HEK293T (cell line): ENCODE results near the gene NTSR1.

Experiments
- ARNT ChIP-seq: fragments of 450-650 bp; IDR thresholded peaks from 2 replicates; pipeline ENCODE4 v1.6.1; 2017; ENCODE audit warnings: mild to moderate bottlenecking
- CTBP1 ChIP-seq: fragments of 450-650 bp; IDR thresholded peaks from 2 replicates; pipeline ENCODE4 v1.6.1; 2016; ENCODE audit warnings: borderline replicate concordance
- ELF4 ChIP-seq: fragments of 450-650 bp; IDR thresholded peaks from 2 replicates; pipeline ENCODE4 v1.6.1; 2017; ENCODE audit warnings: antibody characterized with exemption
- FOXA1 ChIP-seq: fragments of 450-650 bp; IDR thresholded peaks from 2 replicates; pipeline ENCODE4 v1.6.1; 2016; ENCODE audit warnings: mild to moderate bottlenecking
- FOXM1 ChIP-seq: fragments of 450-650 bp; IDR thresholded peaks from 2 replicates; pipeline ENCODE4 v1.6.1; 2017; ENCODE audit warnings: mild to moderate bottlenecking, borderline replicate concordance
- NFRKB ChIP-seq: fragments of 450-650 bp; IDR thresholded peaks from 2 replicates; pipeline ENCODE4 v1.6.1; 2016; ENCODE audit warnings: mild to moderate bottlenecking, moderate library complexity
- PKNOX1 ChIP-seq: fragments of 450-650 bp; IDR thresholded peaks from 2 replicates; pipeline ENCODE4 v1.6.1; 2016
- SP1 ChIP-seq: fragments of 450-650 bp; IDR thresholded peaks from 2 replicates; pipeline ENCODE4 v1.6.1; 2017
- SUZ12 ChIP-seq: fragments of 450-650 bp; IDR thresholded peaks from 2 replicates; pipeline ENCODE4 v1.6.1; 2016; ENCODE audit warnings: mild to moderate bottlenecking
- TARDBP ChIP-seq: fragments of 450-650 bp; IDR thresholded peaks from 2 replicates; pipeline ENCODE4 v1.6.1; 2016
- ZNF384 ChIP-seq: fragments of 450-650 bp; IDR thresholded peaks from 2 replicates; pipeline ENCODE4 v1.6.1; 2016

- TF ChIP-seq FOXM1 (no peak), ARNT (no peak), SUZ12 (no peak), SP1 (no peak), PKNOX1 (no peak), TARDBP (no peak), CTBP1 (no peak), FOXA1 (no peak), ELF4 (no peak), ZNF384 (no peak), NFRKB (no peak)
Measured at GRCh38 chr20:62679978-62680589, 28.6 kb upstream of the NTSR1 start.
